C4-2B (cell line): ENCODE results near the gene STK16.

Experiments
- ZFX ChIP-seq: fragments of 450-650 bp; IDR thresholded peaks from 2 replicates; pipeline ENCODE4 v1.6.1; 2017
- TF ChIP-seq, protein P1 (sequence below): fragments of 450-650 bp; conservative IDR thresholded peaks from 2 replicates; pipeline ENCODE4 v1.5.1; 2017; ENCODE audit warnings: mild to moderate bottlenecking

DNA sequence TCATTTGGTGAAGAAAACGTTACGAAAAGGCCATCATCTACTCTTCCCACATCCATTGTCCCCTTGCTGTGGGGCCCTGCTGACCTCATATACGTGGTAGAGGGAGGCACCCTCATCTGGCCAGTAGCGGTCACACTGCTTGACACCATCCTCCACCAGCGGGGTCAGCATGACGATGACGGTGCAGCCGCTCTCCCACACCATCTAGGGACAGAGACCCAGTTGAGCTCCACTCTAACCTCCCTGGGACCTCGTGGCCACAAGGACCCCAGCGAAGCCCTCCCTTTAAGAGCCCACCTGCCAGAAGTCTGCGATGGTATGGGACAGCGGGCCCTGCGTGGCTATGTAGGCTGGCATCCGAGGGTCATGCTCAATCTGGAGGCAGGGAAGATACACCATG is 50.9 kb downstream of the STK16 start:
- TF ChIP-seq, protein P1, sequence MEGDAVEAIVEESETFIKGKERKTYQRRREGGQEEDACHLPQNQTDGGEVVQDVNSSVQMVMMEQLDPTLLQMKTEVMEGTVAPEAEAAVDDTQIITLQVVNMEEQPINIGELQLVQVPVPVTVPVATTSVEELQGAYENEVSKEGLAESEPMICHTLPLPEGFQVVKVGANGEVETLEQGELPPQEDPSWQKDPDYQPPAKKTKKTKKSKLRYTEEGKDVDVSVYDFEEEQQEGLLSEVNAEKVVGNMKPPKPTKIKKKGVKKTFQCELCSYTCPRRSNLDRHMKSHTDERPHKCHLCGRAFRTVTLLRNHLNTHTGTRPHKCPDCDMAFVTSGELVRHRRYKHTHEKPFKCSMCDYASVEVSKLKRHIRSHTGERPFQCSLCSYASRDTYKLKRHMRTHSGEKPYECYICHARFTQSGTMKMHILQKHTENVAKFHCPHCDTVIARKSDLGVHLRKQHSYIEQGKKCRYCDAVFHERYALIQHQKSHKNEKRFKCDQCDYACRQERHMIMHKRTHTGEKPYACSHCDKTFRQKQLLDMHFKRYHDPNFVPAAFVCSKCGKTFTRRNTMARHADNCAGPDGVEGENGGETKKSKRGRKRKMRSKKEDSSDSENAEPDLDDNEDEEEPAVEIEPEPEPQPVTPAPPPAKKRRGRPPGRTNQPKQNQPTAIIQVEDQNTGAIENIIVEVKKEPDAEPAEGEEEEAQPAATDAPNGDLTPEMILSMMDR, result no peak
- TF ChIP-seq ZFX, result no peak
